ENCODE results near the gene RHBDD1.

The RHBDD1 gene

GRCh38 chr2:226978300-226978699, 142.4 kb downstream of the RHBDD1 start:
- H3K27ac ChIP-seq: no peak overlapping the region
- H4K20me1 ChIP-seq: no peaks in the 10 kb centered on the region
- TF ChIP-seq Cebpa-rat (IDR thresholded peaks at IDR 0.05): no peak
- H3K9ac ChIP-seq: no peak overlapping the region
- no peak overlapping the region for H3K4me3 ChIP-seq
- peaks cover 0 to 5% (median 0%) of the 10 kb centered on the region in 11 experiments; a peak in 3 of 22 replicates for H3K36me3 ChIP-seq
- no peaks in the 10 kb centered on the region for H3K27me3 ChIP-seq
- peaks cover 0 to 20% (median 4%) of the 10 kb centered on the region in 10 experiments; a peak in 7 of 20 replicates for H3K4me1 ChIP-seq
- H3K9me3 ChIP-seq (replicated peaks in 1 of 11): no peaks in the 10 kb centered on the region; a peak in 1 of 22 replicates
- H3K4me2 ChIP-seq: peak overlapping the region in 5 of 11 experiments; percentile 14 to 43 (median 28); a peak in 7 of 22 replicates

DNA sequence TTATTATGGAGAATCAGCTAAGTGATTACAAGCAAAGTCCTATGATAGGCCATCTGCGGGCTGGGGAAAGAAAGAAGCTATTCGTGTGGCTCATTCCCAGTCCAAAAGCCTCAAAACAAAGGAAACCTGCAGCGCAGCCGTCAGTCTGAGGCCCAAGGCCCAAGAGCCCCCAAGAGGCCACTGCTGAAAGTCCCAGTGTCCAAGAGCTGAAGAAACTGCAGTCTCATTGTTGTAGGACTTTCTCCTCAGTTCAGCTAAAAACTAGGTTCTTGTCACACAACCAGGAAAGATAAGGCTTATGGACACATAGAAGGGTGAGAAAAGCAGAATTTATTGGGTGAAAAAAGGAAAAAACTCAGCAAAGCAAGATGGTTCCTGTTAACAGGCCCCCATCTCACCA, 143.2 kb downstream of the RHBDD1 start:
- H3K4me2 ChIP-seq: no peak overlapping the region
- H4K20me1 ChIP-seq: no peaks in the 10 kb centered on the region
- no peak overlapping the region for H3K4me3 ChIP-seq
- peaks cover 0 to 27% (median 8%) of the 10 kb centered on the region in 10 experiments; a peak in 14 of 20 replicates for H3K4me1 ChIP-seq
- H3K27me3 ChIP-seq: no peaks in the 10 kb centered on the region
- H3K9me3 ChIP-seq (replicated peaks in 1 of 11): no peaks in the 10 kb centered on the region; a peak in 1 of 22 replicates
- no peak for TF ChIP-seq Cebpa-rat (IDR thresholded peaks at IDR 0.05)
- H3K36me3 ChIP-seq: peaks cover 0 to 5% (median 0%) of the 10 kb centered on the region in 11 experiments; a peak in 3 of 22 replicates
- no peak overlapping the region for H3K9ac ChIP-seq
- no peak overlapping the region for H3K27ac ChIP-seq

DNA sequence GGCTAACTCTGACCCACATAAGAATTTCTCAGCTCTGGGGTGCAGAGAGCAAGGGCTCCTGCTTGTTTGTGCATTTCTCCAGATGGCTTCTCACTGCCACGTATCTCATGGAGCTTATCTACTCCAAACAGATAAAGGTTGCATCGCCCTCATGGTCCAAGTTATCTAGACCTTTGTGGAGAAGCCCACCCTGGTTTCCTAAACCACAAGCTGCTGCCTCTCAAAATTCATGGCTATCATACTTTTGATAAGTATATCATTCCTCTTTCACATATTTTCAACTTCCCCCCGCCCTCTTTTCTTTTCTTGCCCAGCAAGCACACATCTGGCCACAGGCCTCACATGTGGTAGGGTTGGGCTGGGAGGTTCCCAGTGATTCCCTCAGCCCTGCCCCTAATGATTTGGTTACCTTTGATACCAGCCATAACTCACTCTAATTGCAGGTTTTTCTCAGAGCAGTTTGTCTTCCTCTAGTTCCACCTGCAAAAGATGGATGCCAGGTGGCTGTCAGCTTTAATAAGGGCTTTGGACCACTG, 146.0 kb downstream of the RHBDD1 start:
- TF ChIP-seq Cebpa-rat (IDR thresholded peaks at IDR 0.05): no peak
- H3K4me3 ChIP-seq: no peak overlapping the region
- H3K4me2 ChIP-seq: no peak overlapping the region
- H3K27me3 ChIP-seq: no peaks in the 10 kb centered on the region
- H3K9me3 ChIP-seq (replicated peaks in 1 of 11): no peaks in the 10 kb centered on the region
- no peak overlapping the region; a peak in 1 of 22 replicates for H3K9ac ChIP-seq
- H4K20me1 ChIP-seq: no peaks in the 10 kb centered on the region
- H3K36me3 ChIP-seq: 0 out of 22 replicates have a peak, but pooled peaks cover 0 to 5% (median 0%) of the 10 kb centered on the region in 11 experiments
- H3K27ac ChIP-seq: no peak overlapping the region
- peaks cover 4 to 39% (median 16%) of the 10 kb centered on the region in 10 experiments; a peak in 19 of 20 replicates for H3K4me1 ChIP-seq

DNA sequence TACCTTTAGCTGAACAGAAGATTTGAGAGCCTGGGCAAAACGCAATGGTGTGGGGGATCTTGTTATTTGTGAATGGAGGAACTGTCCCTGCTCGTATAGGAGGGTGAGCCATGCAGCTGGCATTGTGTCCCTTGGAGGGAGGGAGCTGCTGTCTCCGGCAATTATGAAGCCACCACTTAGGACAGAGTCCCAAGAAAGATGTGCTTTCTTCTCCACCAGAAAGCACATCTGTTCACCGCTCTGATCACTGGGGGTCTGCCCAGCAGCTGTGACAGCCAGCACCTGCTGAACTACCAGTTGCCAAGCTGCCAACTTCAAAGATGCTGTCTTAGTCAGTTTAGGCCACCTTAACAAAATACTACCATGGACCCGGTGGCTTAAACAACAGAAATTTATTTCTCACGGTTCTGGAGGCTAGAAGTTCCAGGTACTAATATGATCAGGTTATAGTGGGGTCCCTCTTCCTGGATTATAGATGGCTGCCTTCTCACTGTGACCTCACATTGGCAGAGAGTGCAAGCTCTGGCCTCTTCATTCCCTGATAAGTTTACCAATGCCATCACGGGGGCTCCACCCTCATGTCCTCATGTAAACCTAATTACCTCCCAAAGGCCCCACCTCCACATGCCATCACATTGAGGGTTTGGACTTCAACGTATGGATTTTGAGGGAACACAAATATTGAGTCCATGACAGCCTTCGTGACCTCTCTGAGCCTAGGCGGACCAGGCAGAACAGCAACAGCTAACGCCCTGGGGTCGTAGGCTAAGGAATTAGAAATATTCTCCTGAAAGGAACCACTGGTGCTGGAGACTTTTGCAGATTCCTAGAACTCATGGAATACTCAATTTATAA, 148.3 kb downstream of the RHBDD1 start:
- peaks cover 4 to 24% (median 14%) of the 10 kb centered on the region in 10 experiments; a peak in 19 of 20 replicates for H3K4me1 ChIP-seq
- TF ChIP-seq Cebpa-rat (IDR thresholded peaks at IDR 0.05): no peak
- H3K4me3 ChIP-seq: no peak overlapping the region
- no peak overlapping the region for H3K27ac ChIP-seq
- no peaks in the 10 kb centered on the region; a peak in 1 of 22 replicates for H4K20me1 ChIP-seq
- peak overlapping the region in 9 of 11 experiments; percentile 22 to 72 (median 52); a peak in 15 of 22 replicates for H3K4me2 ChIP-seq
- no peaks in the 10 kb centered on the region for H3K9me3 ChIP-seq (replicated peaks in 1 of 11)
- peak overlapping the region in 2 of 11 experiments; percentile 6 to 20; a peak in 3 of 22 replicates for H3K9ac ChIP-seq
- no peaks in the 10 kb centered on the region for H3K27me3 ChIP-seq
- H3K36me3 ChIP-seq: 0 out of 22 replicates have a peak, but pooled peaks cover 0 to 5% (median 0%) of the 10 kb centered on the region in 11 experiments

DNA sequence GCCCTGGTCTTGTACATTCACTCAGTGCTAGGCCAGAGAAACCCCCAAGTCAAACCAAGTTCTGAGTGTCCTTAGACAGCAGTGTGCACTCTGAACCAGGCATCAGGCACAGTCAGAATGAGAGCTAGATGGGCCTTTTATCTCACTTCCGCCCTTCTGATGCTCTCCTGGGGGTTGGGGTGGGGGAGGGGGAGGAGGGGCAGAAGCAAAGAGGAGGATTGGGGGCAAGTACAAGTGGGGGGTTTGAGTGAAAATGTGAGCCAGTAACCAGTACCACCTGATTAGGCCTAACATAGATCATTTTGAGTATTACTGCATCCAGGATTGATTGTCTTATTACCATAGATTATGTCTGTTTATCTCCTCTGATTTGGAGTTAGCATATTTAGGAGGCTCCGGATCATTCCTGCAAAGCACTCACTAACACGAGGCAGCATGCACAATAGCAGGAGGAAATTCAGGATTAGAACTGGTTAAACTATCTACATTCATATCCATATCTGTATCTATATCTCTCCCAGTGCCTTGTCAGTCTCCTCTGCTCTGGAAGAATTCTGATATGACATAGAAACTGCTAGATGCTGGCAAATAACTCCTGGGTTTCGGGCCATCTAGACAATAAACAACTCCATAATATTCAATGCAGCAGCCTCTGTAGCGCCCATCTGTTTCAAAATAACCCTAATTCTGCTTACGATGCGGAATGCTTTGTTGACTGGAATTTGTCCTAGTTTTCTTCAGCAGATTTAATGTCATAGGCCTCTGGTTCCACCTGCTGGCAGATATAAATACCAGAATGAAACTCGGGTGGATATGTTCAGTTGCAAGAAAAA, 149.1 kb downstream of the RHBDD1 start:
- no peak overlapping the region for H3K27ac ChIP-seq

DNA sequence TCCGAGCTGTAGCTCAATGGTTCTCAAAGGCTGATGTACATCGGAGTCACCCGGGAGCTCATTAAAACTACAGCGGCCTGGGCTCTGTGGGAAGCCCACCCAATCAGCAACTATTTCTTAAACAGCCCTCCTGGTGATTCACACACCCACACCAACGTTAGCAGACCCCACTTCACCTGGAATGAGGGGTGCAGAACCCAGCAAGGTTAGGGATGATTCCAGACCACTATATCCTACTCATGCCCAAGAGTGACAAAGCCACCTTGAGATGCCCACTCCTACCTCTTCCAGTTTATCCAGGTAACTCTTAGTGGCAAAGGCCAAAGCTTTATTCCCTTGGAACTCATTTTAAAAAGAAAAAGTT, 149.7 kb downstream of the RHBDD1 start:
- H4K20me1 ChIP-seq: no peaks in the 10 kb centered on the region; a peak in 1 of 22 replicates
- no peak overlapping the region for H3K4me3 ChIP-seq
- H3K4me2 ChIP-seq: no peak overlapping the region
- H3K9ac ChIP-seq: no peak overlapping the region
- H3K27ac ChIP-seq: no peak overlapping the region
- no peaks in the 10 kb centered on the region for H3K36me3 ChIP-seq
- no peaks in the 10 kb centered on the region for H3K9me3 ChIP-seq (replicated peaks in 1 of 11)
- H3K4me1 ChIP-seq: peaks cover 4 to 24% (median 14%) of the 10 kb centered on the region in 10 experiments; a peak in 19 of 20 replicates
- no peak for TF ChIP-seq Cebpa-rat (IDR thresholded peaks at IDR 0.05)
- H3K27me3 ChIP-seq: no peaks in the 10 kb centered on the region

More for the DNA sequence above, 149.1 kb downstream of the RHBDD1 start:
- H3K9ac ChIP-seq: no peak overlapping the region
- H3K4me2 ChIP-seq: peak overlapping the region in 10 of 11 experiments; percentile 1 to 72 (median 50); a peak in 17 of 22 replicates
- TF ChIP-seq Cebpa-rat (IDR thresholded peaks at IDR 0.05): no peak
- peaks cover 4 to 24% (median 14%) of the 10 kb centered on the region in 10 experiments; a peak in 19 of 20 replicates for H3K4me1 ChIP-seq
- H3K9me3 ChIP-seq (replicated peaks in 1 of 11): no peaks in the 10 kb centered on the region
- H3K36me3 ChIP-seq: no peaks in the 10 kb centered on the region
- no peak overlapping the region for H3K4me3 ChIP-seq
- H4K20me1 ChIP-seq: no peaks in the 10 kb centered on the region; a peak in 1 of 22 replicates
- no peaks in the 10 kb centered on the region for H3K27me3 ChIP-seq

- TF ChIP-seq Cebpa-rat (IDR thresholded peaks at IDR 0.05): no peak
- Histone ChIP-seq H3K9me3 (replicated peaks in 1 of 11) (peaks cover 0 to 11% (median 6%) of the 10 kb centered on the region in 11 experiments; a peak in 12 of 22 replicates), H3K27ac (no peak overlapping the region), H3K27me3 (no peaks in the 10 kb centered on the region), H3K36me3 (peaks cover 0 to 25% (median 10%) of the 10 kb centered on the region in 11 experiments; a peak in 14 of 22 replicates), H3K4me1 (peaks cover 11 to 26% (median 18%) of the 10 kb centered on the region in 10 experiments), H3K9ac (no peak overlapping the region), H3K4me2 (no peak overlapping the region), H4K20me1 (no peaks in the 10 kb centered on the region; a peak in 1 of 22 replicates), H3K4me3 (no peak overlapping the region)
These were observed 155.8 kb downstream of the RHBDD1 start for GRCh38 chr2:226991663-226992062.

DNA sequence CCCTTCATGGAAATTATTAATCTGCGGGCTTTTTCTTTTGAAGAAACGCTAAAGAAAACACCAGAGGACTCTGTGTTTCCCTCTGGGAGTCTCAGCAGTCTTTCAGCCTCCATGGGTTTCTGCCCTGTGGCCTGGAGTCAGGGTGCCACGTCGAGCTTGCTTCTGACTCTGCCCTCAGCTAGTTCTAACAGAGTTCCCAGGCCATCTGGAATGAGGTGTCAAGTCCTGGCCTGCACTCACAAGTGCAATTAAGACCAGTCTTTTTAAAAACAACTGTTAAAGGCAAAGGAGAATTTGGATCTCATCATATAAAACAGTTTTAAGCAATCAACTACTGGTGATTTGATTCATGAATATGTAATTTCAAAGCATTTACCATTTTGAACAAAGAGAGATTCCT, 157.3 kb downstream of the RHBDD1 start:
- Histone ChIP-seq H3K4me2 (no peak overlapping the region), H4K20me1 (no peaks in the 10 kb centered on the region), H3K4me1 (peaks cover 11 to 26% (median 18%) of the 10 kb centered on the region in 10 experiments), H3K9ac (no peak overlapping the region), H3K36me3 (peaks cover 0 to 25% (median 10%) of the 10 kb centered on the region in 11 experiments; a peak in 14 of 22 replicates), H3K4me3 (no peak overlapping the region), H3K9me3 (replicated peaks in 1 of 11) (peaks cover 0 to 11% (median 6%) of the 10 kb centered on the region in 11 experiments; a peak in 12 of 22 replicates), H3K27me3 (no peaks in the 10 kb centered on the region), H3K27ac (no peak overlapping the region)
- no peak for TF ChIP-seq Cebpa-rat (IDR thresholded peaks at IDR 0.05)

All from BLaER1 treated with 17β-estradiol and CSF1 and Interleukin-3, amounts not matched to agents 10 nM and 100 nM (cell line).